ENCODE results near the gene PHACTR3.

GRCh38 chr20:59861401-59861800, 257.1 kb downstream of the PHACTR3 start:
- TF ChIP-seq EZH2 (optimal IDR thresholded peaks at IDR 0.05; ENCODE audit: low read depth, low read length) (no peak), CTCF (IDR thresholded peaks at IDR 0.05; ENCODE audit: low read length) (no peak)

Measured in MM.1S (cell line).